HEK293T (cell line): ENCODE measurements around the gene SCNN1A.

Experiments
- CTCF ChIA-PET: fragments of 350-600 bp; formaldehyde crosslinking; extraction: SDS; loops from one replicate; lab custom pipeline; 2021; ENCODE audit warnings: antibody characterized with exemption, inconsistent platforms; lab: Yijun Ruan, JAX
- POLR2A ChIA-PET: fragments of 350-600 bp; formaldehyde crosslinking; extraction: SDS; loops from one replicate; lab custom pipeline; 2020; ENCODE audit warnings: antibody characterized with exemption, inconsistent platforms; lab: Yijun Ruan, JAX
- DNase-seq: peaks from one replicate; pipeline ENCODE4 v3.0.0; 2012; ENCODE audit warnings: mixed read lengths; ENCODE audit errors: extremely low spot score
- ARNT ChIP-seq: fragments of 450-650 bp; IDR thresholded peaks from 2 replicates; pipeline ENCODE4 v1.6.1; 2017; ENCODE audit warnings: mild to moderate bottlenecking
- BHLHE40 ChIP-seq: fragments of 450-650 bp; IDR thresholded peaks from 2 replicates; pipeline ENCODE4 v1.6.1; 2016; ENCODE audit warnings: mild to moderate bottlenecking, moderate library complexity, borderline replicate concordance
- CTBP1 ChIP-seq: fragments of 450-650 bp; IDR thresholded peaks from 2 replicates; pipeline ENCODE4 v1.6.1; 2016; ENCODE audit warnings: borderline replicate concordance
- ELF4 ChIP-seq: fragments of 450-650 bp; IDR thresholded peaks from 2 replicates; pipeline ENCODE4 v1.6.1; 2017; ENCODE audit warnings: antibody characterized with exemption
- FOXA1 ChIP-seq: fragments of 450-650 bp; IDR thresholded peaks from 2 replicates; pipeline ENCODE4 v1.6.1; 2016; ENCODE audit warnings: mild to moderate bottlenecking
- FOXK2 ChIP-seq: fragments of 450-650 bp; IDR thresholded peaks from 2 replicates; pipeline ENCODE4 v1.6.1; 2016; ENCODE audit warnings: mild to moderate bottlenecking
- FOXM1 ChIP-seq: fragments of 450-650 bp; IDR thresholded peaks from 2 replicates; pipeline ENCODE4 v1.6.1; 2017; ENCODE audit warnings: mild to moderate bottlenecking, borderline replicate concordance
- HDGF ChIP-seq: fragments of 450-650 bp; IDR thresholded peaks from 2 replicates; pipeline ENCODE4 v1.6.1; 2017; ENCODE audit warnings: antibody characterized with exemption, borderline replicate concordance
- L3MBTL2 ChIP-seq: fragments of 450-650 bp; conservative IDR thresholded peaks from 2 replicates; pipeline ENCODE4 v1.6.1; 2016; ENCODE audit warnings: mild to moderate bottlenecking
- LEF1 ChIP-seq: fragments of 450-650 bp; IDR thresholded peaks from 2 replicates; pipeline ENCODE4 v1.6.1; 2017; ENCODE audit warnings: mild to moderate bottlenecking, borderline replicate concordance
- NFRKB ChIP-seq: fragments of 450-650 bp; IDR thresholded peaks from 2 replicates; pipeline ENCODE4 v1.6.1; 2016; ENCODE audit warnings: mild to moderate bottlenecking, moderate library complexity
- SP1 ChIP-seq: fragments of 450-650 bp; IDR thresholded peaks from 2 replicates; pipeline ENCODE4 v1.6.1; 2017
- SUZ12 ChIP-seq: fragments of 450-650 bp; IDR thresholded peaks from 2 replicates; pipeline ENCODE4 v1.6.1; 2016; ENCODE audit warnings: mild to moderate bottlenecking
- TARDBP ChIP-seq: fragments of 450-650 bp; IDR thresholded peaks from 2 replicates; pipeline ENCODE4 v1.6.1; 2016
- ZNF384 ChIP-seq: fragments of 450-650 bp; IDR thresholded peaks from 2 replicates; pipeline ENCODE4 v1.6.1; 2016
- TF ChIP-seq, protein P1 (sequence below): fragments of 450-650 bp; IDR thresholded peaks from 2 replicates; pipeline ENCODE4 v1.6.1; 2016

SCNN1A gene

DNA sequence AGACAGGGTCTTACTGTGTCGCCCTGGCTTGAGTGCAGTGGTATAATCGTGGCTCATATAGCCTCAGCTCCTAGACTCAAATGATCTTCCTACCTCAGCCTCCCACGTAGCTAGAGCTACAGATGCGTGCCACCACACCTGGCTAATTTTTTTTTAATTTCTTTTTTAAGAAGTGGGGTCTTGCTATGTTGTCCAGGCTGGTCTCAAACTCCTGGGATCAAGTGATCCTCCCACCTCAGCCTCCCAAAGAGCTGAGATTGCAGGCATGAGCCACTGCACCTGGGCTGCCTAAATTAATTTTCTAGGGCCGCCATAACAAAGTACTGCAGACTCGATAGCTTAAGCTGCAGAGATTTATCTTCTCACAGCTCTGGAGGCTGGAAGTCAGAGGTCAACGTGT lies 17.7 kb upstream of the SCNN1A start:
- TF ChIP-seq L3MBTL2 (no peak), ZNF384 (no peak), TARDBP (no peak), LEF1 (no peak), NFRKB (no peak), BHLHE40 (no peak), ARNT (no peak), SP1 (no peak), FOXK2 (no peak), SUZ12 (no peak), CTBP1 (no peak), FOXA1 (no peak), HDGF (no peak), ELF4 (no peak), FOXM1 (no peak)
- TF ChIP-seq, protein P1, sequence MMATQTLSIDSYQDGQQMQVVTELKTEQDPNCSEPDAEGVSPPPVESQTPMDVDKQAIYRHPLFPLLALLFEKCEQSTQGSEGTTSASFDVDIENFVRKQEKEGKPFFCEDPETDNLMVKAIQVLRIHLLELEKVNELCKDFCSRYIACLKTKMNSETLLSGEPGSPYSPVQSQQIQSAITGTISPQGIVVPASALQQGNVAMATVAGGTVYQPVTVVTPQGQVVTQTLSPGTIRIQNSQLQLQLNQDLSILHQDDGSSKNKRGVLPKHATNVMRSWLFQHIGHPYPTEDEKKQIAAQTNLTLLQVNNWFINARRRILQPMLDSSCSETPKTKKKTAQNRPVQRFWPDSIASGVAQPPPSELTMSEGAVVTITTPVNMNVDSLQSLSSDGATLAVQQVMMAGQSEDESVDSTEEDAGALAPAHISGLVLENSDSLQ: no peak
- no peak for DNase-seq
- POLR2A ChIA-PET: interaction anchor here (1.0 kb wide), 1 partner anchor 16 kb away, joined by 3 read pairs; no protein-coding TSS in a partner anchor
- CTCF ChIA-PET: no interaction called here

DNA sequence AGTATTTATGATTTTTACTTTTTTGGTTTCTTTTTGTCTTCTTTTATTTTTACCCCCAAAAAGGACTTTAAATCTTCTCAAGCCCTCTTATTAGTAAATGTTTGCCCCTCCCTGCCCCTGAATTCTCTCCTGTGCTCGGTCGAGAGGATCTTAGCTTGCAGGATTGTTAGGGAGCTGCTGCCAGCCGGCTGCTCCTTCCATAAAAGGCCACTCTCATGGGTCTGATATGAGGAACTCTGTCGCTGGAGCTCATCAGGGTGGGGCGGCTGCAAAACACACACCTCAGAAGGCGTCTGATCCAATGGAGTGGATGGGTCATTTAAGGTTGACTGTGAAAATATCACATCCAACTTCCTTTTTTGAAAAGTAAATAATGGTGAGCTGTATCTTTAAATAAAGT lies 17.1 kb upstream of the SCNN1A start:
- no peak for DNase-seq
- no peak for TF ChIP-seq CTBP1
- TF ChIP-seq, protein P1: no peak
- no peak for TF ChIP-seq FOXM1
- no peak for TF ChIP-seq FOXA1
- TF ChIP-seq SUZ12: no peak
- no peak for TF ChIP-seq ELF4
- TF ChIP-seq HDGF: no peak
- TF ChIP-seq TARDBP: no peak
- TF ChIP-seq FOXK2: no peak
- no peak for TF ChIP-seq ZNF384
- TF ChIP-seq ARNT: no peak
- TF ChIP-seq NFRKB: no peak
- TF ChIP-seq LEF1: no peak
- ChIA-PET CTCF (interaction anchor here (0.7 kb wide), 1 partner anchor 18 kb away, joined by 3 read pairs; no protein-coding TSS in a partner anchor), POLR2A (interaction anchor here (1.0 kb wide), 1 partner anchor 15 kb away, joined by 3 read pairs; no protein-coding TSS in a partner anchor)

DNA sequence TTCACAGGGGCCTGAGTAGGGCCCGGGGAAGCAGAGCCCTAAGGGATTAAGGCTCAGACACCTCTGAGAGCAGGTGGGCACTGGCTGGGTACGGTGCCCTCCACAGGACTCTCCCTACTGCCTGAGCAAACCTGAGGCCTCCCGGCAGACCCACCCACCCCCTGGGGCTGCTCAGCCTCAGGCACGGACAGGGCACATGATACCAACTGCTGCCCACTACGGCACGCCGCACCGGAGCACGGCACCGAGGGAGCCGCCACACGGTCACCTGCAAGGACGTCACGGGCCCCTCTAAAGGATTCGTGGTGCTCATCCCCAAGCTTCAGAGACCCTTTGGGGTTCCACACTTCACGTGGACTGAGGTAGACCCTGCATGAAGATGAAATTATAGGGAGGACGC lies 15.7 kb upstream of the SCNN1A start:
- TF ChIP-seq NFRKB (no peak), ARNT (no peak), FOXA1 (no peak), L3MBTL2 (no peak), HDGF (no peak), TARDBP (no peak), FOXK2 (no peak), ELF4 (no peak), FOXM1 (no peak), CTBP1 (no peak), BHLHE40 (no peak), SUZ12 (no peak), SP1 (no peak), ZNF384 (no peak), LEF1 (no peak)
- TF ChIP-seq, protein P1: no peak
- DNase-seq: no peak
- ChIA-PET POLR2A (no interaction called here), CTCF (no interaction called here)

DNA sequence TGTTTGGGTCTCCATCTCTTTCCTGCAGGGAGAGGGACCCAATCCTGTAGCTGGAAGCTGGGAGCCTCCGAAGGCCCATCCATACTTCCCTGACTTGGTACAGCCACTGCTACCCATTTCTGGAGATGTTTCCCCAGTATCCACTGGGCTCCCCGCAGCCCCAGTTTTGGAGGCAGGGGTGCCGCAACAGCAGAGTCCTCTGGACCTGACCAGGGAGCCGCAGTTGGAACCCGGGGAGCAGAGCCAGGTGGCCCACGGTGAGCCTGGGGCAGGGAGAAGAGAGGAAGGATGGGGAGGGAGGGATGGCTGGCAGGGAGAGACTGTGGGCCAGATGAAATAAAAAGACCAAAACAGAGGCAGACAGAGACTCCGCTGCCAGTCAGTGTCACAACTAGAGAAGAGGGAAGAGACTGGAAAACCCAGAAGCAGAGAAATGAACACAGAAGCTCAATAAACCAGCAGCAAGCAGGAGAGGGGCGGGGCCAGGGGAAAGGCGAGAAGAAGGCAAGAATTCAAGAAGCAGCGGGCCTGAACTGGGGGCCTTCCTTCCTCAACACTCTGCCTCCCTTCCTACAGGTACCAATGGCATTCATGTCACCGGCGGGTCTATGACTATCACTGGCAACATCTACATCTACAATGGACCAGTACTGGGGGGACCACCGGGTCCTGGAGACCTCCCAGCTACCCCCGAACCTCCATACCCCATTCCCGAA lies 14.9 kb upstream of the SCNN1A start:
- CTCF ChIA-PET: no interaction called here
- TF ChIP-seq FOXM1 (no peak), SUZ12 (no peak), SP1 (no peak), FOXK2 (no peak), ARNT (no peak), TARDBP (no peak), BHLHE40 (no peak), FOXA1 (no peak), ELF4 (no peak), L3MBTL2 (no peak), HDGF (no peak), CTBP1 (no peak), NFRKB (no peak), ZNF384 (no peak), LEF1 (no peak)
- TF ChIP-seq, protein P1: no peak
- POLR2A ChIA-PET: interaction anchor here (1.4 kb wide), 1 partner anchor 27 kb away, joined by 5 read pairs; no protein-coding TSS in a partner anchor
- DNase-seq: peak; percentile 7

DNA sequence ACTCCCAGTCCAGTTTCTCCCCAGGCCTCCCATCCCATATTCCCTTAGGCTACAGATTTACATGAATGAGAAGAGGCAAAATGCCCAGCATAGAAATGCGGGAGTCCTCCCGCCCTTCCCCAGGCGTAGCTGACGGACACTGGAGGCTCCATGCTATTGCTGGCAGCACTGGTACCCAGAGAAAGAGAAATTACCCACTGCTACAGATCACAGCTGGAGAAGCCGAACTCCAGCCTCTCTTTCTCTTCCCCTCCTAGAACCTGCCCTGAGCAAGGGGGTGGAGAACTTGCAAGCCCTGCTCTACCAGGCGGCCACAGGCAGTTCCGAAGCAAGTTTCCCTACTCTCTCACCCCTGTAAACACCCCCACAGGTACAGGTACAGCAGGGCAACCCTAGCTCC lies 12.2 kb upstream of the SCNN1A start:
- TF ChIP-seq ELF4: no peak
- no peak for TF ChIP-seq SUZ12
- no peak for TF ChIP-seq FOXM1
- TF ChIP-seq SP1: no peak
- TF ChIP-seq HDGF: no peak
- TF ChIP-seq FOXA1: no peak
- TF ChIP-seq FOXK2: no peak
- TF ChIP-seq NFRKB: no peak
- TF ChIP-seq, protein P1: no peak
- no peak for TF ChIP-seq ZNF384
- no peak for TF ChIP-seq CTBP1
- TF ChIP-seq TARDBP: no peak
- ChIA-PET CTCF (interaction anchor here (1.6 kb wide), 1 partner anchor 17 kb away, joined by 3 read pairs; no protein-coding TSS in a partner anchor), POLR2A (interaction anchor here (1.0 kb wide), 1 partner anchor 10 kb away, joined by 3 read pairs; no protein-coding TSS in a partner anchor)
- no peak for DNase-seq
